ENCODE data around the gene CYFIP1. TPM values are rescaled to one million over a fixed set of nuclear protein-coding genes. Genes with fewer than 3 reads are reported as not detected.

The CYFIP1 gene
- polyA plus RNA-seq, 3 donors: 47.1 to 85.5 (median 63.8) TPM

DNA sequence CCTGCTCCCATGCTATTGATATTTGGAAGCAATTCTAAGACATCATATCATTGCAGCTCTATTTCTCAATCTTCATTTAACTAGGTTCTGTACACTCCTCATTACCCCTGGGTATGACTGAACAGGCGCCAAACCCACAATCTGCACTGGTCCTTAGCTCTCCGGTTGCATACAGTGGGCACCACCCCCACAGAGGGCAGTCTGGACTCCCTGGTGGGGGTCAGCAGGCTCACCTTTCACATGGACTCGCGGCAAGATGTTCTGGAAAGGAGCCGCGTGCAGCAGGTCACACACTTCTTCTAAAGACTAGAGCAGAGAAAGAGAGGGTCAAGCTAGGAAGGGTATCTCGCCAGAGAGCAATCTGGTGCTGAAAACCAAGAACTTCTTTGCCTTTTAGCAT lies 105.2 kb downstream of the CYFIP1 start:
- WGBS (ENCODE audit: insufficient coverage): 95% methylated on average over 2 of the region's 7 CpGs
- TF ChIP-seq, protein P1, sequence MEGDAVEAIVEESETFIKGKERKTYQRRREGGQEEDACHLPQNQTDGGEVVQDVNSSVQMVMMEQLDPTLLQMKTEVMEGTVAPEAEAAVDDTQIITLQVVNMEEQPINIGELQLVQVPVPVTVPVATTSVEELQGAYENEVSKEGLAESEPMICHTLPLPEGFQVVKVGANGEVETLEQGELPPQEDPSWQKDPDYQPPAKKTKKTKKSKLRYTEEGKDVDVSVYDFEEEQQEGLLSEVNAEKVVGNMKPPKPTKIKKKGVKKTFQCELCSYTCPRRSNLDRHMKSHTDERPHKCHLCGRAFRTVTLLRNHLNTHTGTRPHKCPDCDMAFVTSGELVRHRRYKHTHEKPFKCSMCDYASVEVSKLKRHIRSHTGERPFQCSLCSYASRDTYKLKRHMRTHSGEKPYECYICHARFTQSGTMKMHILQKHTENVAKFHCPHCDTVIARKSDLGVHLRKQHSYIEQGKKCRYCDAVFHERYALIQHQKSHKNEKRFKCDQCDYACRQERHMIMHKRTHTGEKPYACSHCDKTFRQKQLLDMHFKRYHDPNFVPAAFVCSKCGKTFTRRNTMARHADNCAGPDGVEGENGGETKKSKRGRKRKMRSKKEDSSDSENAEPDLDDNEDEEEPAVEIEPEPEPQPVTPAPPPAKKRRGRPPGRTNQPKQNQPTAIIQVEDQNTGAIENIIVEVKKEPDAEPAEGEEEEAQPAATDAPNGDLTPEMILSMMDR (IDR thresholded peaks at IDR 0.05): no peak
- H3K9ac ChIP-seq (ENCODE audit: insufficient read depth, low read length, poor library complexity, severe bottlenecking): no peak overlapping the region
- H3K4me1 ChIP-seq (ENCODE audit: control insufficient read depth in 1 of 2, insufficient read depth in 2 of 2, low read length in 2 of 2): no peaks in the 10 kb centered on the region
- no peak overlapping the region for H3K4me3 ChIP-seq (replicated peaks in 1 of 3; ENCODE audit: low read depth in 2 of 3, low read length in 3 of 3)
- no peak overlapping the region for H3K4me2 ChIP-seq (replicated peaks; ENCODE audit: extremely low read depth, low read length, poor library complexity, severe bottlenecking)
- peaks cover 90 to 98% of the 10 kb centered on the region in 2 donors for H3K36me3 Mint-ChIP-seq
- no peak overlapping the region for H3K27ac ChIP-seq (ENCODE audit: low read depth in 1 of 2, low read length in 2 of 2)
- peaks cover 0 to 15% of the 10 kb centered on the region in 2 donors for H3K9me3 ChIP-seq (replicated peaks in 1 of 2; ENCODE audit: control insufficient read depth in 1 of 2, insufficient read depth in 1 of 2, low read length in 2 of 2)
- peaks cover 79 to 99% of the 10 kb centered on the region in 2 donors for H3K36me3 ChIP-seq (replicated peaks in 1 of 2; ENCODE audit: control insufficient read depth in 1 of 2, insufficient read depth in 2 of 2, low read length in 2 of 2)
- H3K27me3 Mint-ChIP-seq (ENCODE audit: low read depth in 3 of 3): peaks cover 0 to 4% (median 1%) of the 10 kb centered on the region in 3 donors
- no peaks in the 10 kb centered on the region for H3K79me2 ChIP-seq (ENCODE audit: insufficient read depth, low read length)
- DNase-seq: no peak
- no peaks in the 10 kb centered on the region for H3K27me3 ChIP-seq (ENCODE audit: control insufficient read depth in 2 of 2, insufficient read depth in 2 of 2, low read length in 2 of 2)
- peaks cover 2 to 15% (median 10%) of the 10 kb centered on the region in 7 donors for H3K9me3 Mint-ChIP-seq
- no peak overlapping the region for H2AFZ ChIP-seq (ENCODE audit: insufficient read depth, low read depth, low read length, poor library complexity, severe bottlenecking)
- no peak overlapping the region for H3K4me3 Mint-ChIP-seq
- H3K4me1 Mint-ChIP-seq: no peaks in the 10 kb centered on the region
- peaks cover 11% of the 10 kb centered on the region for H4K20me1 ChIP-seq (ENCODE audit: insufficient read depth, low read length)
- peak overlapping the region in 1 of 7 donors; percentile 15 for H3K27ac Mint-ChIP-seq
- intact Hi-C loops (cut with micrococcal nuclease): no loop called here

DNA sequence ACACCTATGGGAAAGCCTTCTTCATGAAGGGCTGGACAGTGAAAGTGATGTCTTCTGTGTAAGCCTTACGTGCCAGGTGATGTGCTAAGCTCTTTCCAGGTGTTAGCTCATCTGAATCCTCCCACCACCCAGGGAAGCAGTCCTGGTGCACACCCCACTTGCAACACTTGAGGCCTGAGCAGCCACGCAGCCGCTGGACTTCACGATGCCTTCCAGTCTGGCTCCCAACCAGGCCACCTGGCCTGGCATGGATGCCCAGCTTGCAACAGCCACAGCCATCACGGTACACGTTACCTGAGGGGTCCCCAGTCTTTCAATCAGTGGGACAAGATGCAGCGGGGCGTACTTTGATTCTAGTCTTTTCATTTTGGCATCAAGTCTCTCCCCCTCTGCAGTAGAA lies 105.9 kb downstream of the CYFIP1 start:
- no peak overlapping the region for H3K4me2 ChIP-seq (replicated peaks; ENCODE audit: extremely low read depth, low read length, poor library complexity, severe bottlenecking)
- H3K27ac ChIP-seq (ENCODE audit: low read depth in 1 of 2, low read length in 2 of 2): no peak overlapping the region
- no peaks in the 10 kb centered on the region for H3K27me3 ChIP-seq (ENCODE audit: control insufficient read depth in 2 of 2, insufficient read depth in 2 of 2, low read length in 2 of 2)
- H3K9ac ChIP-seq (ENCODE audit: insufficient read depth, low read length, poor library complexity, severe bottlenecking): no peak overlapping the region
- TF ChIP-seq, protein P1 (IDR thresholded peaks at IDR 0.05): no peak
- peaks cover 13% of the 10 kb centered on the region for H4K20me1 ChIP-seq (ENCODE audit: insufficient read depth, low read length)
- H3K36me3 ChIP-seq (replicated peaks in 1 of 2; ENCODE audit: control insufficient read depth in 1 of 2, insufficient read depth in 2 of 2, low read length in 2 of 2): peaks cover 81 to 99% of the 10 kb centered on the region in 2 donors
- H2AFZ ChIP-seq (ENCODE audit: insufficient read depth, low read depth, low read length, poor library complexity, severe bottlenecking): no peak overlapping the region
- Mint-ChIP-seq H3K4me3 (no peak overlapping the region), H3K9me3 (peaks cover 2 to 15% (median 10%) of the 10 kb centered on the region in 7 donors), H3K27me3 (ENCODE audit: low read depth in 3 of 3) (peaks cover 0 to 4% (median 1%) of the 10 kb centered on the region in 3 donors), H3K36me3 (peaks cover 91 to 100% of the 10 kb centered on the region in 2 donors), H3K27ac (peak overlapping the region in 1 of 7 donors; percentile 3), H3K4me1 (no peaks in the 10 kb centered on the region)
- no peak overlapping the region for H3K4me3 ChIP-seq (replicated peaks in 1 of 3; ENCODE audit: low read depth in 2 of 3, low read length in 3 of 3)
- H3K9me3 ChIP-seq (replicated peaks in 1 of 2; ENCODE audit: control insufficient read depth in 1 of 2, insufficient read depth in 1 of 2, low read length in 2 of 2): peaks cover 0 to 15% of the 10 kb centered on the region in 2 donors
- intact Hi-C loops (cut with micrococcal nuclease): no loop called here
- no peaks in the 10 kb centered on the region for H3K4me1 ChIP-seq (ENCODE audit: control insufficient read depth in 1 of 2, insufficient read depth in 2 of 2, low read length in 2 of 2)
- 98% methylated on average over 3 of the region's 8 CpGs for WGBS (ENCODE audit: insufficient coverage)
- DNase-seq: no peak
- H3K79me2 ChIP-seq (ENCODE audit: insufficient read depth, low read length): no peaks in the 10 kb centered on the region
